GM19438 (cell line): ENCODE results near the gene RAP1A.
"Not testable (repeated sequence)": the region's sequence is repeated elsewhere in the genome, so short reads cannot be mapped to it uniquely, and the experiment has no call there.

Experiments used
- ATAC-seq: cut with Tn5 transposase; IDR thresholded peaks from one replicate; pipeline ENCODE4 v1.9.1; 2021; ENCODE audit warnings: low read depth; ENCODE audit not compliant: unreplicated experiment

Gene RAP1A

DNA sequence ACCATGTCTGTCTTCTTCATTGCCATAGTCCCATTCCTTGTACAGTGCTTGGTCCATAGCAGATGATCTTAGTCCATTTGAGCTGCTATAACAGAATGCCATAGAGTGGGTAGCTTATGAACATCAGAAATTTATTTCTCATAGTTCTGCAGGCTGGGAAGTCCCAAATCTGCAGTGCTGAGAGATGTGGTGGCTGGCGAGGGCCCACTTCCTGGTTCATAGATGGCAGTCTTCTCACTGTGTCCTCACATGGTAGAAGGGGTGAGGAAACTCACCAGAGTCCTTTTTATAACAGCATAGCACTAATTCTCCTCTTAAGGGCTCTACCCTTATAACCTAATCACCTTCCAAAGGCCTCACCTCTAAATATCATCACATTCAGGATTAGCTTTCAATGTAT lies 23.1 kb upstream of the RAP1A start:
- ATAC-seq, result no peak

DNA sequence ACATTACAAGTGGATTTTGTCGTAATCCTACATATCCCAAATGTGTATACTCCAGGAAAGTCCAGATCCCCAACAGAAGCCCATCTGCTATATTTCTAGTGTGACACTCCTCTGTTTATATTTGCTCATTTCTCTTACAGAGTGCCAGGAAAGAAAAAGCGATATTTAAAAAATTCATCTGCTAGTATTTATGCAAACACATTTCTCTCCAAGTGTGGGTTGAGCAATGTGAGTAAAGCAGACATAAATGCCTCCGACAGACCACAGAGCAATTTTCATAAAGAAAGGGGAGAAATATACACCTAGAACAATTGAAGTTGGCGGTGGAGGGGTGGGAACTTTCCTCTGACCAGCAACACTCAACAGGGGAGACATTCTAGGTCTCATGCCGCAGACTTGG lies 22.2 kb upstream of the RAP1A start:
- no peak for ATAC-seq

DNA sequence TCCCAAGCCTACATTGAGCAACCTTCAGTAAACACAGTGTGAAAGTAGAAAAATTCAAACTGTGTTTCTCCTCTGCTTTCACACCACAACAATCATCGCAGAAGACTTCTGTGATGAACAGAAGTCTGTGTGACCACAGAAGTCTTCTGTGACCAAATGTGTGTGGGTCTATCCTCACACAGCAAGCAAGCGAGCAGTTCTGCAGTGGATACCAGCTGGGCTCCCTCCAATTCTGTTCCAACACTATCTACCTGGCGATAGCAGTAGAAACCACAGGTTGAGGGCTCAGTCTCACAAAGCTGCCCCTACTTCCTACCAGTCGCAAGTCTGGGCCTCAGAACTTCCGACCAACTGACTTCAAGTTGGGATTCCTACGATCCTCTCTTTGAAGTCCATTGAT lies 21.0 kb upstream of the RAP1A start:
- no peak for ATAC-seq

DNA sequence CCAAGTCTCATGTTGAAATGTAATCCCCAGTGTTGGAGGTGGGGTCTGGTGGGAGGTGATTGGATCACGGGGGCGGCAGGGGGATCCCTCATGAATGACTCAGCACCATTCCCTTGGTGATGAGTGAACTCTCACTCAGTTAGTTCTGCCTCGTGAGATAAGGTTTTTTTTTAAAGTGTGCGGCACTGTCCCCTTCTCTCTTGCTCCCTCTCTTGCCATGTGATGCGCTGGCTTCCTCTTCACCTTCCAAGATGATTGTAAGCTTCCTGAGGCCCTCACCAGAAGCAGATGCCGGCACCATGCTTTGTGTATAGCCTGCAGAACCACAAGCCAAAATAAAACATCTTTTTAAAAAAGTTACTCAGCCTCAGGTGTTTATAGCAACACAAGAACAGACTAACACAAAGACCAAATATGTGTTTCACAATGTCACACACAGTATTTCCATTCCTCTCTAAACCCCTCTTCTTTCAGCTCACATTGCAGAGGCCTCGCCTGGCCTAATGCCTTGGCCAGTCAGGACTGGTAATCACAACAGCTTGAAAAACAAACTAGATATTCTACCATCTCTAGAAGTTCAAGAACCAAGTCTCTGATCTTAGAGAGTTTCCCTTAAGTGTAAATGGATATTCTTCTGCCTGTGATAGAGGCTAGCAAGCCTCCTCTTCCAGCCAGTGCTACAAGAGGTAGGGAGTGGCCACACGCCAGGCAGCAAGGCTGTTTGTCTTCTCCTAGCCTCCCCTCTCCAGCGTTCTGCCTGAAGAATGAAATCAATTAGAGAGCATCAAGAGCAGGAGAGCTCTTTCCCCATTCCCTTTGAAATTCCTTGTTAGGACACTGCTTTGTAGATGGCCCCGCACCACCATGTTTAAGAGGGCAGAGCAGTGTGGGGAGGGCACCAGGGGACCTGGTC lies 19.6 kb upstream of the RAP1A start:
- peak; percentile 12 for ATAC-seq

DNA sequence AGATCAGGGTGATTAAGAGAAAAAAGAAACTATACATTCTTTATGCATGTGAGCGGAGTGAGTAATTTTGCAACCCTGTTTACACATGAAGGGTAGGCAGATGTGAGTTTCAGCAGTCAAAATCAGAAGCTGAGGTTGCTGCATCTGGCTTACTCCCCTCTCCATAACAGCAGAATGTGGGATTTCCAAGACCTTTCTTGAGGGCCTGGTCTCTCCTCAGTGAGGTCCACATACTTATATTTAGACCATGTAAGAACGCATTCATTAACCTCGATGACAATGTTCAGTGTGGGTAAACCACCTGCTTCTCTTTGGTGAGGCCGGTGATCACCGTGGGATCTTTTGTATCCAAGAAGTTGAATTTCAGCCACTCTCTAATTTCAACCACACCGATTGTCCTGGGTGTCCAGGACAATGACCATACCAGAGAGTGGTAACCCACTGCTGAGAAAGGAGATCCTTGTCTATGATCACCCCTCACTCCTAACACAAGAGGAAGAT lies 18.7 kb upstream of the RAP1A start:
- ATAC-seq, result peak; percentile 56

DNA sequence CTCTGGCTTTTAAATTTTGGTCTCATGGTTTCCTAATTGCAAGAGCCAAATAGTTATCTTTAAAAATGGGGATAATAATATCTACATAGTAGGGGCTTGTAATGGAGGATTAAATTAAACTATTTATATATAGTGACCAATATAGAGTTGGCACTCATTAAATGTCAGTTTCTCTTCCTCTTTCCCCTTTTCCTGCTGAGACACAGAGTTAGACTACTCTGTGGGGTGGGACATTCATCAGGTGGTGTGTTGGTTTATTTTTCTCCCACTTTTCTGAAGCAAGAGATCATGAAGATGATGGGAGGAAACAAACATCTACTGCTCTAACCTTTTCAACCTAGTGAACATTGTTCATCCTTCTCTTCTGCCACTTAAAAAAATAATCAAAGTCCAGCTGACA lies 17.3 kb upstream of the RAP1A start:
- no peak for ATAC-seq

DNA sequence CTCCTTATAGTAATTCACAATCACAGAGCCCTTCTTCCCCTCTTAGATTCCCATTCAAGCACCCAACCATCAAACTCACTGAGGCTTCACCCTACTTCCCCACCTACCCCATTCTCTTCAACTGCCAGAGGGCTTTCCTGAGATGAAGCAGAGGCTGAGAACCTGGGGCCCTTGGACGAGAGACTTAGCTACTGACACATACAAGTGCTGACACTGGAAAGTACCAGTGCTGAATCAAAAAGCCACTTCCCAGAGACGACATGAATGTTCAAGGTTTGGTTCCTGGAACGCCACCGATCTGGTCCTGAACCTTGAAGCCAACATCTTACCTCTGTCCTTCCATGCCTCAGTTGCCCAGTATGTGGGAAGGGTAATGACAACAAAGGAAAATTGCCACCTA lies 16.6 kb upstream of the RAP1A start:
- ATAC-seq, result no peak

DNA sequence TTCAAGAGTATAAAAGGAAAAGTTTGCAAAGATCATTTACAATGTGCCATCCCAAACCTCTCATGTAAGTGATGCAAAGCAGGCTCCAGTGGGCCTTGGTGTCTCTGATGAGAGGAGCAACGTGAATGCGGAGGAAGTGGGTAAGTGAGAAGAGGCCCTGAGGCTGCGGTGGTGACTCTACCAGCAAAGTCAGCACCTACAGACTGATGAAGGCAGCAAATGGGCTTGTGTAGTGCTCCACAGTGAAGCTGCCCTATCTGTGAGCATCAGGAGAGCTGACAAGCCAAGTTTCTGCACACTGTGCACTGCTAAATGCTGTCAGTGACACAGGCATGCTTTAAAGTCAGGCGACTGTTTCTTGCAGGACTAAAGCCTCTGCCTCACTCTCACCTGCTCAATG lies 15.6 kb upstream of the RAP1A start:
- no peak for ATAC-seq

DNA sequence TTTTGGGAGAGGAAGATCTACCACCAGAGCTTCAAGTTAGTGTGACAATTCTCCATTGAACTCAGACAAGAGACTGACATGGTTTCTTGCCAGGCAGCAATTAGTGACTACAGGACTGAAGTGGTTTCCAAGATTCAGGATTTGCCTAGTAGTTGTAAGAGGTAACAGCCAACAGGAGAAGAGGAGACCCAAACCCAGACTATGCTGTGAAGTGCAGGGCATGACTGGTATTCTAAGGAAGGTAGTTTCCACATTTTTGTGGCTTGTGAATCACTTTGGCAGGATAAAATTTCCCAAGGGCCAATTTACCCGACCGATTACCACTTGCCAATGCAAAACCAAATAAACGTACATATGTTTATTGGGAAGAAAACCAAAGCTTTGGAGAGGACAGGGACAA lies 14.7 kb upstream of the RAP1A start:
- ATAC-seq, result no peak

DNA sequence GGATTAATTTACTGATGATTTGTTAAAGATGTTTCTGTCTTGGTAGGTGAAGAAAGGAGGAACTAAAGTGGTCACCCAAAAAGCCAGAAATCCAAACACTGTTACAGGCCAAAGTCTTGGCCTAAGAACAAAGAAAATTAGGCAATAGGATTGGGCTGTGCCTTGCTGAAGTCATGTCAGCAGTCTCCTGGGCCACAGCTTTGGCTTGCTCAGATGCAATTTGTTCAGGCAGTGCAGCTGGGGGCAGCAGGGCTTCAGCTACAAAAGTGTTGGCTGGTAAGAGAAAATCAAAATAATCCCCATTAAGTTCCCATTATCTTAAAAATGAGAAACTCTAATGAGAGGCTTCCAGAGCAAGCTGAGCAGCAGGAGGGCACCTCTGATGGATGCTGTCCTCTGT lies 14.0 kb upstream of the RAP1A start:
- no peak for ATAC-seq

DNA sequence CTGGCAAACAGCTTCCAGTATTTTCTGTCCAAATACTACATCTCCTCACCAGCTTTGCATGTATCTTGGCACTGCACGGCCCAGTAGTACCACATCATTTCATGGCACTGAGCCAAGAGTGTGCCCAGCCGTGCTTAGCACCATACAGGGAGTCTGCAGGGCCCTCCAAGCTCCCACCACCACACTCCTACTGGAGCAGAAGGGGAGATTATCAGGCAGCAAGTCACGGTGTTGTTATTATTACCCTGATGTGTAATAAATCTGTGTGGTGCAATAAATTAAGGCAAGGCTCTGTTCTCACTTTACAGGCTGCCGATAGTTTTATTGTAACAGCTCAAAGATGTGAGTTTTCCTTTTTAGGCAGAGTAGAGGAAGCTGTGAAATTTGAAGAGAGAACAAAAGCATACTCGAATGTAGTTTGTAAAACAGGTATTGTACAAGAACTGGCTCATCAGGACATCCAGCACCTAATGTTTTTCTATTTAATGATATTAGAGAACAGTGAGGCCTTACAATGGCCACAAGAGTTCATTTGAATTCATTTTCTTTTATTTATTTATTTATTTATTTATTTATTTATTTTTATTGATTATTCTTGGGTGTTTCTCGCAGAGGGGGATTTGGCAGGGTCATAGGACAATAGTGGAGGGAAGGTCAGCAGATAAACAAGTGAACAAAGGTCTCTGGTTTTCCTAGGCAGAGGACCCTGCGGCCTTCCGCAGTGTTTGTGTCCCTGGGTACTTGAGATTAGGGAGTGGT lies 13.0 kb upstream of the RAP1A start:
- not testable (repeated sequence) for ATAC-seq

DNA sequence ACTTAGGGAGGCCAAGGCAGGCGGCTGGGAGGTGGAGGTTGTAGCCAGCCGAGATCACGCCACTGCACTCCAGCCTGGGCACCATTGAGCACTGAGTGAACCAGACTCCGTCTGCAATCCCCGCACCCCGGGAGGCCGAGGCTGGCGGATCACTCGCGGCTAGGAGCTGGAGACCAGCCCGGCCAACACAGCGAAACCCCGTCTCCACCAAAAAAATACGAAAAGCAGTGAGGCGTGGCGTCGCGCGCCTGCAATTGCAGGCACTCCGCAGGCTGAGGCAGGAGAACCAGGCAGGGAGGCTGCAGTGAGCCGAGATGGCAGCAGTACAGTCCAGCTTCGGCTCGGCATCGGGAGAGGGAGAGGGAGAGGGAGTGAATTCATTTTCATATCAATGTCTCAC lies 11.1 kb upstream of the RAP1A start:
- not testable (repeated sequence) for ATAC-seq

DNA sequence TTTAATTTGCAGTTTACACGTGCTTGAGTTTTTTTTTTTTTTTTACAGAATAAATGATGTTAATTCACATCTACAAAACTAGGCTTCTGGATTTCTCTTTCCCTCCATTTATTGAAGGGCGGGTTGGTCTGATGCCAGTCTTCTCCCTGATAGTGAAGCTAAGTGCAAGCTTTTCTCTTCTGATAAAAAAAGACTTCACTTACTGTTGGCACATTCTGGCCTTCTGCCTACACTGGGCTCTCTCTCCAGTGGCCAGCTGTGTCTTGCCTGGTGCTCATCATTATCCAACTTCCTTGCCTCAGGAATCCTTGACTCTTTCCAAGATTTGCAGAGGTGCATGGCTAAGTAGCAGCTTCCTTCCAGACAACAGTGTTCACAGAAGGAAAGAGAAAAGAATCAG lies 7.6 kb upstream of the RAP1A start:
- ATAC-seq, result no peak

DNA sequence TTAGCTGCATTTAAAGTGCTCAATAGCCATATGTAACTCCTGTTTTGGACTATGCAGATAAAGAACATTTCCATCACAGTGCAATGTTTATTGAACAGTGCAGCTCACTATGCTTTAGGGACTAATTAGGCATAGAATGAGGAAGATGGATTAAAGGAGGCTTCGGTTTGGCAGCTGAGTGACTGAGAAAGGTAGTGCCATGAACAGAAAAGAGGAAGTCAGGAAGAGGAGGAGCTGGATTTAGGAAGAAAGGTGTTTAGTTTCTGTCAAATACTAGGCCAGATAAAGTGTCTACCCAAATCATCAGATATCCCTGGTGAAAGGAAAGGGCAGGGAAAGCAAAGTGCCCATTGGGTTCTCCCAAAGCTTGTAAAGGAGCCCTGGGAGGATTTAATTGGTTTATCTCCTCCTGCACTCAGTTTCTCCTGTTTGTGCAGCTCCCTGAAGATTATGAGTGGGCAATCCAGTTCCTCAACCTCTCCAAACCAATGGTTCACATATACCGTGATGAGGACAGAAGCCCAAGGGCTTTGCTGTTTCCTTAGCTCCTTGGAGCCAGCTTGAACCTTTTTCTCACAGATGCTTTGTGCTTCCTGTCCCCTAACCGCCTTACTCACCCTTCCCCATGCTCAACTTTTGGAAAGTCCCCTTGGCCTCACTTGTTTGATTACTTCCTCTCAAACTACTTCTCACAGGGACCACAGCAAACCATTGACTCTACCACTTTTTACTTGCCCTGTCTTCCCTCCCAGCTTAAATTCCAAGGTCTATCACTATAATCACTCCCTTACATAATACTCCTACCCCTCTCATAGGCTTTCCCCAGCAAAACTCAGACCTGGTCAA lies 3.5 kb upstream of the RAP1A start:
- no peak for ATAC-seq

DNA sequence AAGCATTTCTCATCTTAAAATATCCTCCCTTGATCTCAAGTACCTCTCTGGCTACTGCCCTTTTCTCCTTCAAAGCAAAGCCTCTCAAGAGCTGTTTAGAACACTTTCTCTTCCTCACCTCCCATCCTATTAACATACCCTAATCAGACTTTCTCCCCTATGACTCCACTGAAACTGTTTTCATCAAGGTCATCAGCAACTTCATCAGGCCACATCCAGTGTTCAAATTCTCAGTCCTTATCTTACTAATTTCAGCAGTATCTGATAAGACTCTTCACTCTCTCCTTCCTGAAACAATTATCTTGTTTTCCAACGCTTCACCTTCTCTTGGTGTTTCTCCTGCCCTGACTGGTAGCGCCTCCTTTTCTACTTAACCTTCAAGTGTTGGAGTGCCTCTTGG lies 1.5 kb upstream of the RAP1A start:
- ATAC-seq, result no peak

DNA sequence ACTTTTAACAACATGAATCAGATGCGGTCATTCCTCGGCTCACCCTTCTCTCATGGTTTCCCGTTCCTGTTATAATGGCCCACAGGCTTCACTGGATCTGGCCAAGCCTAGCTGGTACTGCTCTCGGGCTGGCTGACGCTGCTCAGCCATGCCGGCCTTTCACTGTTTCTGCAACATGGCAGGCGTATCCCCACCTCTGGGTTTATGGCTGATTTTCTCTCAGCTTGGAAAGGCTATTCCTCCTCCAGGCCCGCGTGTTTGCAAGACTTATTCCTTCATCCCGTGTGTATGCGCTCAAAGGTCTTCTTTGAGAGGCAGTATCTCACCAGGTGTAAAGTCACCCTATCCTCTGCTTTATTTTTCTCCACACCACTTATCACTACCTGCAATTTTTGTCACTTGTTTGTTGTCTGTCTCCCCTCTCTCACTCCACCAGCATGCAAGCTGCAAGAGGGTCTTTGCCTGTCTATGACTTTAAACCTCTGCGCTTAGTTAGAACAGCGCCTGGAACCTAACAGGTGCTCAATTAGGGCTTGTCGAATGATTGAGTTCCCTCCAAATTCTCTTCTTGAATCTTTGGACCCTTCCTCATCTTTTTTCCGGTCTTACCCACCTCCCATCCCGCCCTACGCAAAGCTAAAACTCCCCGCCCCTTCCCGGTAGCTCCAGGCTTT lies 491 bp upstream of the RAP1A start:
- ATAC-seq, result peak; percentile 16

DNA sequence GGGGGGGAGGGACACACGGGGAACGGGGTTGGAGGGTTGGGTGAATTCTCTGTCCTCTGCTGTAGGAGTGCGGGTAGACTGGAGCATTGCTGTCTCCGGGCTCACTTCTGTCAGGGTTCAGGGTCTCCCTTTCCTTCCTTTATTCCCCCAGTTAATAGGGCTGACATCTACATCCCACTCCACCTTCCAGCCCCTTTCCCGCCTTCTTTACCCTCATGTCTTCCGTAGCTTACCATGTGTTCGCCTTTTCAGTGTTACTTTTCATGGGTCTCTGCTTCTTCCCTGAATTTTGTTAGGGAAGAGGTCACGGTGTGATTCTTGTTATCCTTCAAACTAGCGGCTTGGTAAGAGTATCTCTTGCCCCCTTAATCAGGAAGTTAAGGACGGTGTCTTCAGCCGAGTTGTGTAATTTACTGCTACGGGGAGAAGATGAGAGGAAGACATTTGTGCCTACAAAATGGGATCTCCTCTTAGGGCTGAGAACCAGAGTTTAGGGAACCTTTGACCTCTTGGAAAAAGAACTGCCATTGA lies 917 bp downstream of the RAP1A start:
- ATAC-seq, result peak; percentile 8

DNA sequence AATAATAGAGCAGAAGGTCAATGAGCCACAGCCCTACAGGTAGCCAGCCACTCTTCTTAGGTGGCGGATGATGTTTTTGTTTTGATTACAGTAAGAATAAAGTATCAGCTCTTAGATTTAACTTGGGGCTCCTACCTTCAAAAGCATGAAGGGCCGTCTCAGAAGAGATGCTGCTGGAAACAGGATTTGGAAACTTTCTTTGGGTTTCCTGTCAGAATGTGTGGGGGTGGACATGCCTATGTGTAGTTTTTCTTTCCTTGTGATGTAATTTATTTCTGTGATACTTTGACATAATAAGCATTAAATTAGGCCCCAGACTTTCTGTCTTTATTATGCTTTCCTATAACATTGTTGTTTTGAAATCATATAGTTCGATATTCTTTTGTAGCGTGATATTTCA lies 1.5 kb downstream of the RAP1A start:
- no peak for ATAC-seq

DNA sequence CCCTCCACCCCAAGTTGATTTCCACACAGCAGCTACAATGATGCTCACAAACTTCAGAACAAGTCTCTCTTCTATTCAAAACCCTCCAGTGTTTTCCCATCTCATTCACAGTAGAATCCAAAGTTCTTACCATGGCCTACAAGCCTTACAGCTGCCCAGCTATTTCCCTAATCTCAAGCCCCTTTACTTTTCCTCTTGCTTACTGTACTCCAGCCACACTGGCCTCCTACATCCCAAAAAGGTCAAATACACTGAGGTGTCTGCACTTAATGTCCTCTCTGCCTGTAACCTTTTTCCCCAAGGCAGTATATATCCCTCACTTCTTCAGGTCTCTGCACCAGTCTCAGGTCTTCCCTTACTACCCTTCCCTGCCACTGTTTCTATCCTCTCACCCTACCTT lies 2.6 kb downstream of the RAP1A start:
- ATAC-seq, result no peak

DNA sequence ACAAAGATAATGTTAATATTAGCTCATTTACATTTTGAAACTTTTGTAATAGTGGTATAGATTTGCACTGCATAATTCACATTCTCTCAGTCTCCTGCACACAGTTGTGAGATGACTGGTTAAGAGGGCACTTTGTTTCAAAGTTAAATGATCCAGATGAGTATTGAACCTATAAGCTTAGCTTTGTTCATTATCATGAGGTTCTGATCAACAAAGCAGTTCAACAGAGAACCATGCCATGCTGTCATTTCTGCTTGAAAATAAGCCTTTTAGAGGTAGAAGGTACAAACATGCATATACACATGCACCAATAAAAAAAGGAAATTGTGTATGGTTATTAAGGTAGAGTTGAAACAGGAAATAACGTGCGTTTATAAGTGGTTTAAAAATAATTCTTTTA lies 4.8 kb downstream of the RAP1A start:
- no peak for ATAC-seq
